HG03432 (cell line): ENCODE results near the gene HNRNPAB.

ENCODE experiments used
- ATAC-seq: cut with Tn5 transposase; IDR thresholded peaks from one replicate; pipeline ENCODE4 v1.9.1; 2021; ENCODE audit warnings: mild to moderate bottlenecking, moderate library complexity; ENCODE audit not compliant: unreplicated experiment

HNRNPAB gene

GRCh38 chr5:178204182-178204934 is at the start of gene HNRNPAB:
Gene HNRNPAB (plus strand): TSS chr5:178204533. CDS start chr5:178204838, 305 bp downstream.
- ATAC-seq, result peak; percentile 85

GRCh38 chr5:178155065-178155464 is 49.3 kb upstream of the HNRNPAB start:
- ATAC-seq, result no peak

- no peak for ATAC-seq
Measured at GRCh38 chr5:178160176-178160575, 44.2 kb upstream of the HNRNPAB start.

GRCh38 chr5:178162481-178162880 is 41.9 kb upstream of the HNRNPAB start:
- ATAC-seq, result no peak

- peak; percentile 94 for ATAC-seq
Measured at GRCh38 chr5:178163772-178164735, 40.3 kb upstream of the HNRNPAB start.

GRCh38 chr5:178165581-178165980 is 38.8 kb upstream of the HNRNPAB start:
- ATAC-seq, result no peak

GRCh38 chr5:178170455-178170854 is 33.9 kb upstream of the HNRNPAB start:
- ATAC-seq, result no peak

- ATAC-seq, result no peak
Measured at GRCh38 chr5:178174456-178174855, 29.9 kb upstream of the HNRNPAB start.

GRCh38 chr5:178176791-178177190 is 27.5 kb upstream of the HNRNPAB start:
- ATAC-seq, result no peak

GRCh38 chr5:178177569-178177968 is 26.8 kb upstream of the HNRNPAB start:
- no peak for ATAC-seq

GRCh38 chr5:178180141-178180863 is 24.0 kb upstream of the HNRNPAB start:
- ATAC-seq, result no peak

- no peak for ATAC-seq
Measured at GRCh38 chr5:178182158-178182876, 22.0 kb upstream of the HNRNPAB start.

GRCh38 chr5:178186427-178186826 is 17.9 kb upstream of the HNRNPAB start:
- no peak for ATAC-seq

- ATAC-seq, result no peak
Measured at GRCh38 chr5:178187014-178187413, 17.3 kb upstream of the HNRNPAB start, which contains the start of gene GMCL2. Gene GMCL2 (minus strand): TSS chr5:178187371. CDS start chr5:178187299, 72 bp downstream.

- ATAC-seq, result no peak
Measured at GRCh38 chr5:178189433-178189832, 14.9 kb upstream of the HNRNPAB start.

GRCh38 chr5:178191661-178192060 is 12.7 kb upstream of the HNRNPAB start:
- no peak for ATAC-seq

GRCh38 chr5:178192244-178192643 is 12.1 kb upstream of the HNRNPAB start:
- no peak for ATAC-seq

- no peak for ATAC-seq
Measured at GRCh38 chr5:178192787-178193186, 11.5 kb upstream of the HNRNPAB start.

GRCh38 chr5:178193251-178193809 is 11.0 kb upstream of the HNRNPAB start:
- ATAC-seq, result no peak

- no peak for ATAC-seq
Measured at GRCh38 chr5:178194026-178194425, 10.3 kb upstream of the HNRNPAB start.
